Type B pancreatic cell (in vitro differentiated cells): Measurements from ENCODE around the gene PHPT1. TPM values are rescaled to one million over a fixed set of nuclear protein-coding genes. Genes with fewer than 3 reads are reported as not detected.

Experiments used
- DNase-seq: peaks from one replicate; pipeline ENCODE4 v3.0.0; 2021; ENCODE audit warnings: mixed read lengths; ENCODE audit not compliant: unreplicated experiment; ENCODE audit errors: extremely low spot score
- H3K27ac Mint-ChIP-seq: 2 replicates; pipeline ENCODE4 v1.8.0; 2021; ENCODE audit warnings: mild to moderate bottlenecking, mixed read lengths
- H3K27me3 Mint-ChIP-seq: 2 replicates; pipeline ENCODE4 v1.8.0; 2021; ENCODE audit warnings: mixed read lengths
- H3K36me3 Mint-ChIP-seq: 2 replicates; pipeline ENCODE4 v1.8.0; 2021; ENCODE audit warnings: mixed read lengths
- H3K4me1 Mint-ChIP-seq: one replicate; pipeline ENCODE4 v1.8.0; 2021; ENCODE audit warnings: mixed read lengths; ENCODE audit not compliant: unreplicated experiment
- H3K4me3 Mint-ChIP-seq: 2 replicates; pipeline ENCODE4 v1.8.0; 2021; ENCODE audit warnings: mild to moderate bottlenecking, mixed read lengths
- H3K9me3 Mint-ChIP-seq: 2 replicates; pipeline ENCODE4 v1.8.0; 2021; ENCODE audit warnings: mixed read lengths
- CTCF ChIP-seq: fragments of 200-600 bp; sonication (generic); conservative IDR thresholded peaks from 2 replicates; pipeline ENCODE4 v1.5.0; 2021; ENCODE audit warnings: antibody characterized with exemption, mild to moderate bottlenecking
- total RNA-seq: library from RNA; stranded (reverse); gene quantifications from 2 replicates; pipeline ENCODE4 v1.2.1, GENCODE V29; 2021; ENCODE audit warnings: low replicate concordance

PHPT1 gene
- total RNA-seq, 1 donor from 2014 or later = 176 TPM

- peak overlapping the region; percentile 94 for H3K4me3 Mint-ChIP-seq
- peaks cover 13% of the 10 kb centered on the region for H3K27me3 Mint-ChIP-seq
- DNase-seq = no peak
- H3K27ac Mint-ChIP-seq = peak overlapping the region; percentile 87
- TF ChIP-seq CTCF = no peak
- no peaks in the 10 kb centered on the region for H3K4me1 Mint-ChIP-seq
- no peaks in the 10 kb centered on the region for H3K9me3 Mint-ChIP-seq
- no peaks in the 10 kb centered on the region for H3K36me3 Mint-ChIP-seq
These were observed 2.0 kb upstream of the PHPT1 start for GRCh38 chr9:136847088-136847825.

- peaks cover 13% of the 10 kb centered on the region for H3K27me3 Mint-ChIP-seq
- peak overlapping the region; percentile 87 for H3K27ac Mint-ChIP-seq
- no peaks in the 10 kb centered on the region for H3K4me1 Mint-ChIP-seq
- H3K9me3 Mint-ChIP-seq = no peaks in the 10 kb centered on the region
- TF ChIP-seq CTCF = peak; percentile 22
- H3K4me3 Mint-ChIP-seq = peak overlapping the region; percentile 94
- no peaks in the 10 kb centered on the region for H3K36me3 Mint-ChIP-seq
- no peak for DNase-seq
These were observed 1.3 kb upstream of the PHPT1 start for GRCh38 chr9:136847826-136848392.

GRCh38 chr9:136848393-136849037 is 694 bp upstream of the PHPT1 start:
- Mint-ChIP-seq H3K36me3 (no peaks in the 10 kb centered on the region), H3K4me1 (no peaks in the 10 kb centered on the region), H3K4me3 (peak overlapping the region; percentile 94), H3K27me3 (peaks cover 13% of the 10 kb centered on the region), H3K9me3 (no peaks in the 10 kb centered on the region), H3K27ac (peak overlapping the region; percentile 93)
- TF ChIP-seq CTCF = no peak
- DNase-seq = no peak

- no peak for DNase-seq
- TF ChIP-seq CTCF = no peak
- H3K9me3 Mint-ChIP-seq = no peaks in the 10 kb centered on the region
- H3K27ac Mint-ChIP-seq = peak overlapping the region; percentile 56
- H3K27me3 Mint-ChIP-seq = peaks cover 13% of the 10 kb centered on the region
- H3K4me1 Mint-ChIP-seq = no peaks in the 10 kb centered on the region
- no peaks in the 10 kb centered on the region for H3K36me3 Mint-ChIP-seq
- peak overlapping the region; percentile 94 for H3K4me3 Mint-ChIP-seq
These were observed 1.0 kb downstream of the PHPT1 start for GRCh38 chr9:136849960-136850865.
